Progenitor cell of endocrine pancreas (in vitro differentiated cells): ENCODE measurements around the gene LMTK2. TPM values are rescaled to one million over a fixed set of nuclear protein-coding genes. Genes with fewer than 3 reads are reported as not detected.

Experiments used
- DNase-seq: peaks from one replicate; pipeline ENCODE4 v3.0.0; 2021; ENCODE audit warnings: low spot score; ENCODE audit not compliant: unreplicated experiment
- H3K27ac Mint-ChIP-seq: 2 replicates; pipeline ENCODE4 v1.8.0; 2021; ENCODE audit warnings: mild to moderate bottlenecking, moderate library complexity, mixed read lengths
- H3K27me3 Mint-ChIP-seq: 2 replicates; pipeline ENCODE4 v1.8.0; 2021; ENCODE audit warnings: mixed read lengths
- H3K36me3 Mint-ChIP-seq: 2 replicates; pipeline ENCODE4 v1.8.0; 2022; ENCODE audit warnings: mixed read lengths; ENCODE audit not compliant: insufficient read depth
- H3K4me1 Mint-ChIP-seq: 2 replicates; pipeline ENCODE4 v1.8.0; 2021; ENCODE audit warnings: low read depth, mixed read lengths
- H3K4me3 Mint-ChIP-seq: 2 replicates; pipeline ENCODE4 v1.8.0; 2021; ENCODE audit warnings: low read depth, mild to moderate bottlenecking, moderate library complexity, mixed read lengths
- H3K9me3 Mint-ChIP-seq: 2 replicates; pipeline ENCODE4 v1.8.0; 2021; ENCODE audit warnings: low read depth, mixed read lengths
- CTCF ChIP-seq: fragments of 200-600 bp; sonication (generic); IDR thresholded peaks from one replicate; pipeline ENCODE4 v1.5.0; 2021; ENCODE audit warnings: antibody characterized with exemption, mild to moderate bottlenecking; ENCODE audit not compliant: unreplicated experiment
- total RNA-seq: library from RNA; stranded (reverse); gene quantifications from 2 replicates; pipeline ENCODE4 v1.2.1, GENCODE V29; 2021

LMTK2 gene
- total RNA-seq, 1 donor from 2014 or later = 32.3 TPM

GRCh38 chr7:98088109-98088508 lies 18.6 kb upstream of the LMTK2 start:
- Mint-ChIP-seq H3K4me1 (peaks cover 7% of the 10 kb centered on the region), H3K36me3 (no peaks in the 10 kb centered on the region), H3K4me3 (no peak overlapping the region), H3K27ac (no peak overlapping the region), H3K27me3 (no peaks in the 10 kb centered on the region), H3K9me3 (no peaks in the 10 kb centered on the region)
- no peak for TF ChIP-seq CTCF
- no peak for DNase-seq

GRCh38 chr7:98090116-98090515 lies 16.5 kb upstream of the LMTK2 start:
- no peaks in the 10 kb centered on the region for H3K27me3 Mint-ChIP-seq
- DNase-seq = no peak
- H3K4me1 Mint-ChIP-seq = no peaks in the 10 kb centered on the region
- H3K36me3 Mint-ChIP-seq = no peaks in the 10 kb centered on the region
- no peak overlapping the region for H3K4me3 Mint-ChIP-seq
- no peak for TF ChIP-seq CTCF
- peaks cover 12% of the 10 kb centered on the region for H3K9me3 Mint-ChIP-seq
- H3K27ac Mint-ChIP-seq = no peak overlapping the region

- no peak overlapping the region for H3K4me3 Mint-ChIP-seq
- H3K4me1 Mint-ChIP-seq = no peaks in the 10 kb centered on the region
- DNase-seq = no peak
- no peaks in the 10 kb centered on the region for H3K36me3 Mint-ChIP-seq
- H3K27me3 Mint-ChIP-seq = no peaks in the 10 kb centered on the region
- TF ChIP-seq CTCF = no peak
- no peak overlapping the region for H3K27ac Mint-ChIP-seq
- H3K9me3 Mint-ChIP-seq = peaks cover 19% of the 10 kb centered on the region
These were observed 15.6 kb upstream of the LMTK2 start for GRCh38 chr7:98091061-98091460.

- Mint-ChIP-seq H3K27me3 (no peaks in the 10 kb centered on the region), H3K9me3 (peaks cover 19% of the 10 kb centered on the region), H3K36me3 (no peaks in the 10 kb centered on the region), H3K4me1 (no peaks in the 10 kb centered on the region), H3K27ac (no peak overlapping the region), H3K4me3 (no peak overlapping the region)
- DNase-seq = no peak
- no peak for TF ChIP-seq CTCF
These were observed 15.1 kb upstream of the LMTK2 start for GRCh38 chr7:98091523-98091922.

GRCh38 chr7:98097042-98097645 lies 9.5 kb upstream of the LMTK2 start:
- no peak for DNase-seq
- H3K4me3 Mint-ChIP-seq = no peak overlapping the region
- no peak overlapping the region for H3K27ac Mint-ChIP-seq
- no peaks in the 10 kb centered on the region for H3K4me1 Mint-ChIP-seq
- no peaks in the 10 kb centered on the region for H3K27me3 Mint-ChIP-seq
- no peak for TF ChIP-seq CTCF
- peaks cover 46% of the 10 kb centered on the region for H3K9me3 Mint-ChIP-seq
- H3K36me3 Mint-ChIP-seq = no peaks in the 10 kb centered on the region
